Measurements from ENCODE around the gene ZFR.
A peak's percentile ranks its signal among the peaks of the same experiment; 100 is the strongest.
"Not testable (repeated sequence)": the region's sequence is repeated elsewhere in the genome, so short reads cannot be mapped to it uniquely, and the experiment has no call there.

ZFR gene

DNA sequence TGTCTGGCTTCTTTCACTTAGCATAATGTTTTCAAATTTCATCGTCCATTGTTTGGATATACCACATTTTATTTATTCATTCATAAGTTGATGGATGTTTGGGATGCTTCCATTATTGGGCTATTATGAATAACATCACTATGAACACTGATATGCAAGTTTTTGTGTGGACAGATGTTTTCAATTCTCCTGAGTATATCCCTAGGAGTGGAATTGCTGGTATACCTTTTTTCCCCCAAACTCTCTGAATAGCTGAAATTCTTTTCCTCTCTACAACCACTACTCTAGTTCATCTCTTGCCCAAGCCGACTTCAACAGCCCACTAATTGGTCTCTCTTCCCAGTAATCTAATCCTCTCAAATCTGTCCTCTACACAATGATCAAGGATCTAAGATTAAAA lies 4.7 kb upstream of the ZFR start:
- DNase-seq: no peak

DNA sequence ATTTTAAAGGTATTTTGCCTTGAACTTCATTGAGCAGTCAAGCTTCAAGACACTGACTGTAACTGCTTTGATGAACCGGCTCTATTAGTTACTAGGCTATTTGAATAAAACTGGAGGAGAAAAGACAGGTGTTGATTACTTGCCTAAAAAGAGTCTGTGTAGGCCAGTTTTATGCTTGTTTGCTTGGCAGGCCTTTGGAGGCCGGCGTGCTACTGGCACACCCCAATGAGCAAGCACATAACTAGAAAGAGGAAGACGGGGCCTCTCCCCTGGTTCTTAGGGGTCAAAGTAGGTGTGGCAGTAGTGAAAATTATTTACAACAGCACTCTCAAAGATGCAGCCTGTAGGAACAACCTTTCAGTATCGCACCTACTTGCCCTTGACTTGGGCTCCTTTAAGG lies 2.1 kb upstream of the ZFR start:
- no peak for DNase-seq

DNA sequence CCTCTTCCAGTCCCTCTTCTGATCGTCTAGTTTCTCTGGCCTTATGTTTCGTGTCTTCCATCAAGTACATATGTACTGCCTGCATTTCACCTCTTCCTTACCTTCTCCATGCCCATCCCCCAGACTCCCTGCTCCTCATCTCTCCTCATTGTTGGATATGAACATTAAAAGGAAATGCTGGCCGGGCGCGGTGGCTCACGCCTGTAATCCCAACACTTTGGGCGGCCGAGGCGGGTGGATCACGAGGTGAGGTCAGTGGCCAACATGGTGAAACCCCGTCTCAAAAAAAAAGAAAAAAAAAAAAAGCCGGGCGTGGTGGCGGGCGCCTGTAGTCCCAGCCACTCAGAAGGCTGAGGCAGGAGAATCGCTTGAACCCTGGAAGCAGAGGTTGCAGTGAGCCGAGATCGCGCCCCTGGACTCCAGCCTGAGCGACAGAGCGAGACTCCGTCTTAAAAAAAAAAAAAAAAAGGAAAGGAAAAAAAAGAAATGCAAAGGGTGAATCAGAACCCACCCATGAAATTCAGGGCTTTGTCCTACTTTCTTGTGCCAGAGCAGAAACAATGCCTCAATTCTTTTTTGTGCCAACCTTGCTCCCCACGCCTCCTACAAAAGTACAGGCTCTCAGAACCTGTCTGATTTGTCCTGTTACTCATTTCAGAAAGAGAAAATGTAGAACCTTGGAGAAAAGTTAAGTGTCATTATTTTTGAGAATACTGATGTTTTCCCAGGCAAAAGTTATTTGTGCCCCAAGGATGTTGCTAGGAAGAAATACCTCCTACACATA lies 1.5 kb upstream of the ZFR start:
- no peak for DNase-seq

DNA sequence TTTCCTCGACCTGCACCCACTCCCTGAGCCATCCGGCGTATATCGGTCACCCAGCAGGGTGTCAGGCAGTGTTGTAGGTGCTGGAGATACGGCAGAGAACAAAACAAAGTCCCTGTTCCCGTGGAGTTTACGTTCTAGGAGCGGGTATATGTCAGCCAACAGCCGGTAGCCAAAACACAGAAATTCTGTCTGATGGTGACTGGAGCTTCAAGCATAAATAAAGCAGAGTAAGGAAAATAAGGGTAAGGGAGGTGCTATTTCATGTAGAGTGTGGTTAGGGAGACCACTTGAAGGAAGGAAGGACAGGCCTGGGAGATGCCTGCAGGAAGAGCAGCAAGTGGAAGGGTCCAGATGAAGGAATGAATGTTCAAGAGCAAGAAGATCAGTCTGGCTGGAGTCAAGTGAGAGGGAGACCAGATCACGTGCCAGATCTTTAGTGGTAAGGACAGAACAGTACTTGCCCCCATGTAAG lies 783 bp upstream of the ZFR start:
- no peak for DNase-seq

DNA sequence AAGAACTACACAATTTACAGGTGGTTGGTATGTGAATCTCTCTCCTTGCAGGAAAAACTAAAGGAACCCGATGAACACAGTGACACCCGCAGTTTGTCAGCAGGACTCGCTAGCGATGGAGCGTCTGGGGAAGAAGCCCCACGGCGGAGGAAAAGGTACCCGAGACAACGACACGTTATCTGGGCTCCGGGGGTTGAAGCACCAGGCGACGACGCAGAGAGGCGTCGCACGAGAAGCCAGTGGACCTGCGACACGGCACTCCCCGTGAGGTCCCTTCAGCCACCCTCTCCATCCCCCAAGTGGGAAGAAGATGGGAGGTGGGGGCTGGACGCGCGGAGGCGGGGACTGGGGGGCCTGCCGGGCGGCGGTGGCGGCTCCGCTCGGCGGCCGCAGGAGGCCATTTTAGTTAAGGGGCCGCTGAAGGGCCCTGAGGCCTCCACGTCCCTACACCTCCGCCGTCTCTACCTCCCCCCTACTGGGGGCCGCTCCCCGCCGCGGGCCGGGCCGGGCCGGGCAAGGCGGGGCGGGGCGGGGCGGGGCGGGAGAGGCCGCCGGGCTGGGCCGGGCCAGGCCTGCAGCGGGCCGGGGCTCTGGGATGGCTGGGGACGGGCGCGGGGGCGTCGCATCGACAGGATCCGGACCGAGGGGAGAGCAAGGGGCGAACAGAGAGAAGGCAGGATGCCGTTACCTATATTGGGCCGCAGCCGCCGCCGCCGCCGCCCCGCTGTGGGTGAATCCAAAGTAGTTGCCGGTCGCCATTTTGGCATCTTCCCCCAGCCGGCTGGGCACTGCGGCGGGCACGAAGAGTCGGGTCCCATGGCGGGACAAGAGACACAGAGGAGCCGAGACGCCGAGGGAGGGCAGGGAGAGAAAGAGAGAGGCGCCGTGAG lies 754 bp downstream of the ZFR start:
- DNase-seq: peak; percentile 50

DNA sequence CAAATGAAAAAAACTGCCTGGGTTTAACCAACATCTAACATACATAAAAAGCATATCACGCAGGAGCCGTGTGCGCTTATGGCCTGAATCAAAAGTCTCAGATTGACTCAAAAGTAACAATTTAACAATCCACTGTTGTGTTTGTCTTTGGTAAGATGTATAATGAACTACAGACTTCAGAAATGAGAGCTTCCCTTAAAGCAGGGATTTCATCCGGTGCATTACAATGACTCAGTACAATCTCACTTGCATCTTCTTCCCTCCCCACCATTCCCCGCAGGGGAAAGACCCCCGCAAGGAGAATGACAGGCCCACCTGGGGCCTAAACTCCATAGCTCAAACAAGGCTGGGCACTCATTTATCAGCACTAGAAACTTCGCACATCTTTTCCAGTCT lies 1.4 kb downstream of the ZFR start:
- DNase-seq: peak; percentile 9

DNA sequence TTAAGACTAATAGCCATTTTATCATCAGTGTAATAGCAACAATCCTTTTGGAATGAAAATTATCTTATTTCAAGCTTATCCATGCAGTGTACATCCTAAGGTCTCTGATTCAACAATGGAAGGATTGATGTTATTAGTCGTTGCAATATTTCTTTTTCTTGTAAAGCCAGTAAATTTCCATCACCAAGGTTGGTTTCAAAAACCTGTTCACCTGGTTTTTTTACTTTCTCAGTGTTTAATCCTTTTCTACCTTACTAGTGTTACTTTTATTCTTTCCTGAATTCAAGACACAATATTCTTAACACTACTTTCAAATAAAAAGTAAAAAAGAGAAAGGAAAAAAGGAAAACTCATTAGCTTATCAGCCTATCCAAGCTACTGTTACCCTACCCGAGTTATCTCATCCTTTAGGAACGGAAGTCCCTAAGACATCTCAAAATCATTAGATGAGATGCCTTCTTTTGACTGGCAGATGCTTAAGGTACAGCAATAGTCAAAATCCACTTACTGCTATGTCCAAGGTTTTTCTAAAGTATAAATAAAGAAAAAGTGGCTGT lies 5.4 kb downstream of the ZFR start:
- no peak for DNase-seq

DNA sequence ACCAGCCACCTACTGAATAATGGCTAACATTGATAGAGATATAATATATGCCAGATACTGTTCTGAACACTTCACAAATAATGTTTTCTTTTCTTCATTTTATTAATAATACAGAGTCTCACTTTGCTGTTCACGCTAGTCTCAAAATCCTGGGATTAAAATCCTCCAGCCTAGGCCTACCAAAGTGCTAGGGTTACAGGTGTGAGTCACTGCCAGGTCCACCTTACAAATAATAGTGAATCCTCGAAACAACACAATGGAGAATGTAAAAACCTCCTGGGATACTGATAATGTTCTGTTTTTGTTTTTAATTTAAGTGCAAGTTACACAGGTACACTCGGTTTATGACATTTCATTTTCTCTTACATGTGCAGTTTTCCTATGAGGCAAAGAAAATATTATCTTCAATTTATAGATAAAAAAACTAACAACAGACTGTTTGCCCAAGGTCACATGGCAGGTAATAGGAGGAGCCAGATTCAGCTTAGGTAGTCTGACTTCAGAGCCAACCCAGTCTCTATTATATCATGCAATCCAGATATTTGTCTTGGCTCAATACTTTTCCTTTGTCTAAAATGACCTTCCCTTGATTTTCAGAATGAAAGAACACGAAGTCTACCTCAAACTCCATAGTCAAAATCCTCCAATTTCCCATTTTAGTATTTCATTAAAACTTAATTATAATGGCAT lies 7.8 kb downstream of the ZFR start:
- DNase-seq: no peak

DNA sequence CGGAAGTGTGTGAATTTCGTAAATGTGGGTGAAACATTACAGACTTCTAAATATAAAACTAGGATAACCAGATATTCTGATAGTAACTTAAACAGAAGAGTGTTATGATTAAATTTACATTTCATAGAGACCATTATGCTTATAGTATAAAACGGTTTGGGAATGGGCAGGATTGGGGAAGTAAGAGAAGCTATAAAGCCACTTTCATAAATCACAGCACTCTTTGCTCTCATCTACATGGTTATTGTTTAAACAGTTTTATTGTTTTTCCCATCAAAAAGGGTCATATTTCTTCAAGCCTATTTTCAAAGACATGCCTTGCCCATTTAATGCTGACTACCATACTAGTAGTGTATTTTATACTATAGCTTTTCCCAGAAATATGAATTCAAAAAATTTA lies 9.2 kb downstream of the ZFR start:
- DNase-seq: no peak

DNA sequence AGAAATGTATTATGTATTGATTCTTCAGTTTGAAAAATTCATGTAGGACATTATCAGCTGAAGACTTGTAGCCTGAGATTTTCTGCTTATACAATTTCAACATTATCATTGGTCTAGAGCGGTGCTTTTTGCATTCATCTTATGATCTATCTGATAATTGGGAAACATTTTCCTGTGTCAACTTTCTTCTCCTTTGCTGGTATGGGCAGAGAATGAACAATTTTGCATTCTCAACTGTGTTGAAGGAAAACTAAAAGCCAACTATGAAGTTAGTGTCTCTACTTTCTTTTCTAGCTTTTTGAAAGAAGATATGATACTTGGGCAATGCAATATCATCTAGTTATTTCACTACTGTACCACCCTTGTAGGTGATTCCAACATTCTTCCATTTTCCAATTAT lies 10.3 kb downstream of the ZFR start:
- DNase-seq: no peak

DNA sequence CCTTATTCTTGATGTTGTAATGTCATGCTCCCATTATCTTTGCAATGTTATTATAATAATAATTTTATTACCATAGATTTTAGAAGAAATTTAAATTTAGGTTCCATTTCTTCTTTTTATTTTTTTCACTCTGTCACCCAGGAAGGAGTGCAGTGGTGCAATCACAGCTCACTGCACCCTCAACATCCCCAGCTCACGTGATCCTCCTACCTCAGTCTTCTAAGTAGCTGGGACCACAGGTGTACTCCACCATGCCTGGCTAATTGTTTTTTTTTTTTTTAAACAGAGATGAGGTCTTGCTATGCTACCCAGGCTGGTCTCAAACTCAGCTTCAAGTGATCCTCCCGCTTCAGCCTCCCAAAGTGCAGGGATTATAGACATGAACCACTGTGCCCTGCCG lies 11.9 kb downstream of the ZFR start:
- DNase-seq: no peak

DNA sequence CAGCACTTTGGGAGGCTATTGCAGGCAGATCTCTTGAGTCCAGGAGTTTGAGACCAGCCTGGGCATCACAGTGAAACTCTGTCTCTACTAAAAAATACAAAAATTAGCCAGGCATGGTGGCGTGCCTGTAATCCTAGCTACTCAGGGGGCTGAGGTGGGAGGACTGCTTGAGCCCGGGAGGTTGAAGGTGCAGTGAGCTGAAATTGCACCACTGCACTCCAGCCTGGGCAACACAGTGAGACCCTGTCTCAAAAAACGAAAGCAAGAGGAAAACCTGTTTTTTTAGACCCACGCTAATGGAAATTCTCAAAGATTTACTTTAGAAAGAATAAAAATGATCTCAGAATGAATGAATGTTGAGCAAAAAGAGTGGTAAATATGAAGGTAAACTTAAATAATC lies 13.7 kb downstream of the ZFR start:
- not testable (repeated sequence) for DNase-seq

DNA sequence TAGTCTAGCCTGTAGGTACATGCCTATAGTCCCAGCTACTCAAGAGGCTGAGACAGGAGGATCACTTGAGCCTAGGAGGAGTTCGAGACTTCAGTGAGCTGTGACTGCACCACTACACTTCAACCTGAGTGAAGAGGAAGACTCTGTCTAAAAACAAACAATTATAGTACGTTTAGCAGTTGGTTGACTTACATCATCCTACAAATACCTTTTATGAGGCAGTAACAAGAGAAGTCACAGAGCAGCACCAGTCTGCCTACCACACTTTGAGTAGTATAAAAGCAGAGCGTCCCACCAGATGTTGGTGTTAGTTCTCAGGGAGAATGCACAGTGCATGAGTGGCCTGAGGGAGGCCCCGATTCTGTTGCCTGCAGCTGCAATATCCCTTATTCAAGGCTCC lies 16.1 kb downstream of the ZFR start:
- DNase-seq: no peak

DNA sequence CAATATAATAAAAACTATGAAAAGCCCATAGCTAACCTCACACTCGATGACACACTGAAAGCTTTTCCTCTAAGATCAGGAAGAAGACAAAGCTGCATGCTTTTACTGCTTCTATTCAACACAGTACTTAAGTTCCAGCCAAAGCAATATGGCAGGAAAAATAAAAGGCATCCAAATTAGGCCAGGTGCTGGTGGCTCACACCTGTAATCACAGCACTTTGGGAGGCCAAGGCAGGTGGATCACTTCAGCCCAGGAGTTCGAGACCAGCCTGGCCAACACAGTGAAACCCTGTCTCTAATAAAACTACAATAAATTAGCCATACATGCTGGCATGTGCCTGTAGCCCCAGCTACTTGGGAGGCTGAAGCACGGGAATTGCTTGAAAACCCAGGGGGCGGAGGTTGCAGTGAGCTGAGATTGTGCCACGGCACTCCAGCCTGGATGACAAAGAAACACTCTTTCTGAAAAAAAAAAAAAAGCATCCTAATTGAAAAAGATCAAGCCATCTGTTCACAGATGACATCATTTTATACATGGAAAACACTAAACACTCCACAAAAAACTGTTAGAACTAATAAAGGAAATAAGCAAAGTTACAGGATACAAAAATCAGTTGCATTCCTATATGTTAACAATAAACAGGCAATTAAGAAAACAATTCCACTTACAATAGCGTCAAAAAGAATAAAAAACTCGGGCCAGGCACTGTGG lies 17.9 kb downstream of the ZFR start:
- no peak for DNase-seq

DNA sequence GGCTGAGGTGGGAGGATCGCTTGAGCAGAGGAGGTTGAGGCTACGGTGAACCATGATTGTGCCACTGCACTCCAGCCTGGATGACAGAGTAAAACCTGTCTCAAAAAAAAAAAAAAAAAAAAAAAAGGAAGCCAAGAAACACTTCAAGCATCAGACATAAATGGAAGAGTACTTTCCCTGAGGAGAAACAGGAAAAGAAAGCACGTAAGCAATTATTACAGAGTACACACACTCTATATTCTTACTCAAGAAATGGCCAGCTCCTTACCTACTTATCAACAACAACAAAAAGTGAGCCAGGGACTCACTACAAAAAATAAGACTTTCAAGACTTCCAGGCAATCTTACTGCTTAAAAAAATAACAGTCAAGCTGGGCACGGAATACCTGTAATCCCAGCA lies 21.8 kb downstream of the ZFR start:
- no peak for DNase-seq

DNA sequence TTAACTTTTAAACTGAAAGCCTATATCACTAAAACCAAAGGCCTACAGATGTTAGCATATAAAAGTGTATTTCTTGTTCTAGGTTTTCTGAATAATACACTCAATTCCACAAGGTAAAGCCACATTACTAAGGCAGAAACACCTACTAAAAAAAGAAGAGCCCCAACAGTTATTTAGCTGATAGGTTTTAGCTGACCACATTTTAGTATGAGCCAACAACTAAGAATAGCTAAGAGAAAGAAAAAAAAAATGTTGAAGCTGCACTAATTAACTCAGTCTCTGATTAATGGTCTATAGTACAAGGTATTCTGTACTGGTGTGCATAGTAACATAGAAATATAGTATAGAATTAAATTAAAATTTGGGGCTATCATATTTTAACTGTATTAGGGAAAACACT lies 23.5 kb downstream of the ZFR start:
- DNase-seq: no peak

DNA sequence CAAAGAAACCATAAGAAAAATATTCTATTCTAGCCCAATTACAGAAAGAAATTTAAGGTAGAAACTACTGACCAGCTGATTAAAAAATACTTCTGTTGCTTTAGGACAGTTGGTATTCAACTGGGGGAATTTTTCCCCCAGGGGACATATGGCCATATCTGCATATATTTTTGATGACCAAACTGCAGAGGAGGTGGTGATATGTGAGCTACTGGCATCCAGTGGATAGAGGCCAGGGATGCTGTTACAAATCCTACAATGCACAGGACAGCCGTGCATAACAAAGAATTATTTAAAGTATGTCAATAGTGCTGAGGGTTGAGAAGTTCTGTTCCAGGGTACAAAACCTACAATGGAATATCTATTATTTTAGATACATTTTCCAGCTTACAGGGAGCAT lies 24.0 kb downstream of the ZFR start:
- DNase-seq: no peak

DNA sequence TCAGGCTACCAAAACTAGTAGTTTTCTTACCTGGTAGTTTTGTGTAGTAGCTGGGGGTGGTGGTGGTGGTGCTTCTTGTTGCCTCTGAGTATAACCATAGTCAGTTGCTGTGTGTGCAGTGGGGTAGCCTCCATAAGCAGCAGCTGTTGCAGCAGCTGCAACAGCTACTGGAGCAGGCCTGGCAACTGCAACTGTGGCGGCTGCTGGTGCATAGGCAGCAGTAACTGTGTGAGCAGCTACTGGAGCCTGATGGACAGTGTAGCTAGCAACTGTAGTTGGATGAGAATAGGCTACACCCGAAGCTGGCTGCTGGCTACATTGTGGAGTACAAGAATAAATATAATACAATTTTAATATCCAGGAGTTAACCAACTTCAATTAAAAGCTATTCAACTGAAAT lies 24.7 kb downstream of the ZFR start:
- DNase-seq: no peak

DNA sequence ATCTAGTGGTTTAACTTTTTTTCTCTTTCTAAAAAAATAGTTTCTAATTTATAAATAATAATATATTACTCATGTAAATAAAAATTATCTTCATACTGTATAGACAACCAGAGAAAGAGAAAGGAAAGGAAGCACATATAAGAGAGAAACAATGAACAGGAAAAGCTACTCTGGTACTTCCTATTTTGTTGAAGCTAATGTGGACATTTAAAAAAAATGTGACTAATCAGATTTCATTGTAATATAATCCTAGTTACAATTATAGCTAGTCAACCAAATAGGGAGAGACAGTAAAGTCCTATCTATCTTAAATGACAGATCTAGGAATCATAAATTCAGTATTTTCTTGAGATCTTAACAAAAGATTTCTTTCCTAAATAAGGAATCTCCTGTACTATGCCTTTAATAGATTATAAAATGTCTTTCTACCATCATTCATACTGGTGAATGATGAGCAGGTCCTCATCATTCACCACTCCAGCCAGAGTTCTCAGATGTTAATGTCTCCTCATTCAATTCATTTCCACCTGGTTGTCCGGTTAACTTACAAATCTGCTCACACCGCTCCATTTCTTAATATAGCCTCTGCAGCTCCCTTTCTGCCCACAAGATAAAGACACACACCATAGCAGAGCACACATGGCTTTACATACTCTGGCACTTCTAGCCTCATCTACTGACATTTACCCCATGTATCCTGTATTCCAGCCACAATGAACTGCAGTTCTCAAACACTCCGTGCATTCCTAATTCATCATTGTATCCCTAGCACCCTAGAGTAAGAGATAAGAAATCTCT lies 30.9 kb downstream of the ZFR start:
- DNase-seq: no peak

DNA sequence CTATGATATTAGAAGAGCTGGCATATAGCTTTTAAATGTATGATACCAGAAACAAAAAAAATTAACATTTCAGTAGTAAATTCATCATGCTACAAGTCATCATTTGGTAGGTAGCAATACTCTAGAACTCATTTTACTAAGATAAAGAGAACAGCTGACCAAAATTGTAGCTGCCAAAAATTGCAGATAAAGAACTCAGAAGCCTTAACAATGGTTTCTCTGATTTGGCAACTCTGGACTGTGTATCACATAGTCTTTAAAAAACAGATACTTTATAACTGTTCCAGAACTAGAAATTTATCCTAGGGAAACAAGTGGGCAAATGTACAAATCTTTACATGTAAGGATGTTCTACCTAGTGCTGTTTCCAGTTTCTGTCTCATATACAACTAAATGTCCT lies 33.9 kb downstream of the ZFR start:
- DNase-seq: no peak

DNA sequence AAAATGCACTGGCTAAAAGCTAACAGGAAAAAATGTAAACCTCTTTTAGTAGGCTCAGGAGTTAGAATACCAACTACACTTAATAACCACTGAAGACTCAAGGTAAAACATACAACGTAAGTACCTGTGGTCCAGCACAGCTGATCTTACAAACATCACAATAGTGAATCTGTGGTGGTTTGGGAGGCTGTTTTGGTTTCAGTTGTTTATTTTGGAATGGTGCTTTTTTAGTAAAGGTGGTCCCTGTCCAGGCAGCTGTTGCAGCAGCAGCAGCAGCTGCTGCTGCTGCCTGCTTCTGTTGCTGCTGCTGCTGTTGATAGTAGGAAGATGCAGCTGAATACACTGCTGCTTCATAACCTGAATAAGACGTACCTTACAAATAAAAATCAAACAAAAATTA lies 37.9 kb downstream of the ZFR start:
- DNase-seq: no peak

DNA sequence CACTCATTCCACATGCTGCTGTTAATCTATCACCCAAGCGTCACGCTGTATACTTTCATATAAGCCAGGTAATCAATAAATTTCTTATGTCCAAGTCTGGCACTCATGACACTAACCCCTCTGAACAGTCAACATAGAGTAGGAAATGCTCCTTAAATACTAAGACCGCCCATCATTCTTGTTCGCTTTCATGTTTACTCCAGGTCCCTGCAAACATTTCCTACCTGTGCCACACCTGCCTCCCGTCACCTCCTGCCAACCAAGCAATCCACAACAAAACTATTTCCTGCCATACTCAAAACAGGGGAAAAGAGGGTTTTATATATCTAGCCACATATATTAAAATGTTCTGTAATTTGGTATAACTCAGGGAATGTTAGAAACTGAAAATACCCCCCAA lies 39.0 kb downstream of the ZFR start:
- DNase-seq: no peak
